HCT116 (cell line): ENCODE measurements around the gene ZC3H12D. TPM values are rescaled to one million over a fixed set of nuclear protein-coding genes. Genes with fewer than 3 reads are reported as not detected.
"Not testable (repeated sequence)": the region's sequence is repeated elsewhere in the genome, so short reads cannot be mapped to it uniquely, and the experiment has no call there.

Source experiments
- ATAC-seq: fragments of 200-7000 bp; cut with Tn5 transposase; 2 replicates; pipeline ENCODE4 v1.9.1; 2020; ENCODE audit warnings: mild to moderate bottlenecking, moderate library complexity
- BruUV-seq: library from RNA; stranded (reverse); fragments of 400-500 nt; replicated peaks from 2 replicates; lab custom pipeline; 2021; lab: Mats Ljungman, UMichigan
- CTCF ChIA-PET: fragments of 300-600 bp; sonication (Branson Sonifier 250); formaldehyde crosslinking; loops from one replicate; lab custom pipeline; 2021; ENCODE audit warnings: antibody characterized with exemption; lab: Charles Lee
- POLR2A ChIA-PET: fragments of 300-600, 350-600 bp; sonication (Branson Sonifier 250); formaldehyde crosslinking; loops from one replicate; lab custom pipeline; 2021; ENCODE audit warnings: antibody characterized with exemption; lab: Charles Lee
- RAD21 ChIA-PET, 2 experiments: fragments of 300-600 bp; sonication (Branson Sonifier 250); formaldehyde crosslinking; loops; one replicate each; lab custom pipeline; 2023; ENCODE audit warnings: low total read pairs in 2 of 2; ENCODE audit not compliant: uncharacterized antibody in 2 of 2, unreplicated experiment in 2 of 2, low non-redundant PET in 1 of 2; lab: Charles Lee
- DNase-seq: peaks from one replicate; pipeline ENCODE4 v3.0.0-alpha.2; 2010; ENCODE audit warnings: low read depth, low spot score
- H2AFZ ChIP-seq: fragments of 200-600 bp; shearing (Covaris generic), sonication (generic); 2 replicates; pipeline ENCODE4 v1.6.1; 2017; ENCODE audit warnings: low read depth, mixed run types, mixed read lengths, antibody characterized with exemption, low read length; ENCODE audit not compliant: poor library complexity, severe bottlenecking
- H3K27ac ChIP-seq: 2 replicates; pipeline ENCODE4 v1.5.1; 2012; ENCODE audit warnings: low read depth, low read length
- H3K27me3 ChIP-seq: fragments of 200-600 bp; sonication (generic); 2 replicates; pipeline ENCODE4 v1.6.1; 2016; ENCODE audit warnings: mixed run types, low read length, mixed read lengths; ENCODE audit not compliant: insufficient read depth
- H3K36me3 ChIP-seq, 2 experiments: fragments of 200-500 bp in 1 of 2; fragments of 200-600 bp in 1 of 2; sonication (Bioruptor generic) in 1 of 2; sonication (generic) in 1 of 2; 2 replicates each; pipeline versions ENCODE4 v1.5.1 to v1.6.1; 2014 to 2016; ENCODE audit warnings: low read length in 2 of 2, inconsistent platforms in 1 of 2, mixed read lengths in 1 of 2, mixed run types in 1 of 2; ENCODE audit not compliant: insufficient read depth in 2 of 2, control insufficient read depth in 1 of 2
- H3K4me1 ChIP-seq, 2 experiments: fragments of 200-600 bp in 1 of 2; sonication (generic) in 1 of 2; 2 replicates each; pipeline versions ENCODE4 v1.5.1 to v1.6.1; 2012 to 2017; ENCODE audit warnings: low read length in 2 of 2, inconsistent platforms in 1 of 2, mild to moderate bottlenecking in 1 of 2, mixed read lengths in 1 of 2, mixed run types in 1 of 2, moderate library complexity in 1 of 2; ENCODE audit not compliant: insufficient read depth in 2 of 2, control insufficient read depth in 1 of 2
- H3K4me2 ChIP-seq: fragments of 200-600 bp; sonication (generic); 2 replicates; pipeline ENCODE4 v1.6.1; 2017; ENCODE audit warnings: mixed run types, low read length, mixed read lengths
- H3K4me3 ChIP-seq, 2 experiments: fragments of 200-600 bp in 1 of 2; sonication (generic) in 1 of 2; replicated peaks in 1 of 2; 2 replicates each; pipeline ENCODE4 v1.5.1; 2011 to 2016; ENCODE audit warnings: low read length in 2 of 2, control low read depth in 1 of 2, low read depth in 1 of 2, mild to moderate bottlenecking in 1 of 2, mixed read lengths in 1 of 2, mixed run types in 1 of 2
- H3K79me2 ChIP-seq: fragments of 200-600 bp; sonication (generic); 2 replicates; pipeline ENCODE4 v1.6.1; 2017; ENCODE audit warnings: mild to moderate bottlenecking, mixed run types, low read length, moderate library complexity, mixed read lengths; ENCODE audit not compliant: insufficient read depth
- H3K9ac ChIP-seq: fragments of 200-600 bp; sonication (generic); 2 replicates; pipeline ENCODE4 v1.6.1; 2016; ENCODE audit warnings: low read length, mixed read lengths
- H3K9me2 ChIP-seq: fragments of 200-600 bp; sonication (generic), shearing (Covaris generic); 2 replicates; pipeline ENCODE4 v1.6.1; 2017; ENCODE audit warnings: mixed run types, mild to moderate bottlenecking, moderate library complexity; ENCODE audit not compliant: insufficient read depth
- H3K9me3 ChIP-seq, 2 experiments: fragments of 200-500 bp in 1 of 2; fragments of 200-600 bp in 1 of 2; sonication (Bioruptor generic) in 1 of 2; sonication (generic) in 1 of 2; 2 replicates each; pipeline ENCODE4 v1.6.1; 2014 to 2017; ENCODE audit warnings: low read length in 2 of 2, mixed read lengths in 2 of 2, inconsistent platforms in 1 of 2, low read depth in 1 of 2, mild to moderate bottlenecking in 1 of 2, mixed run types in 1 of 2, moderate library complexity in 1 of 2; ENCODE audit not compliant: control insufficient read depth in 1 of 2, insufficient read depth in 1 of 2
- H4K20me1 ChIP-seq: fragments of 200-600 bp; sonication (generic), shearing (Covaris generic); 2 replicates; pipeline ENCODE4 v1.6.1; 2017; ENCODE audit warnings: mixed run types, mild to moderate bottlenecking, moderate library complexity; ENCODE audit not compliant: insufficient read depth
- CBX3 ChIP-seq: IDR thresholded peaks from 2 replicates; pipeline ENCODE4 v1.6.1; 2012; ENCODE audit warnings: low read depth
- EZH2phosphoT487 ChIP-seq: fragments of 200-600 bp; IDR thresholded peaks from 2 replicates; pipeline ENCODE4 v1.6.1; 2018; ENCODE audit warnings: antibody characterized with exemption, borderline replicate concordance
- MAX ChIP-seq: IDR thresholded peaks from 2 replicates; pipeline ENCODE4 v1.6.1; 2012
- RAD21 ChIP-seq: IDR thresholded peaks from 2 replicates; pipeline ENCODE4 v1.6.1; 2012; ENCODE audit warnings: low read depth, mild to moderate bottlenecking
- intact Hi-C: fragments of 100-400 bp; cut with micrococcal nuclease; formaldehyde crosslinking; loops from 2 replicates; pipeline ENCODE4 v1.10.0; 2022
- total RNA-seq: library from RNA; stranded (reverse); gene quantifications from one replicate; pipeline ENCODE4 v1.2.1, GENCODE V29; 2021; ENCODE audit not compliant: unreplicated experiment

The ZC3H12D gene
- total RNA-seq, 1 experiment from 2014 or later, result 0.30 TPM

GRCh38 chr6:149497365-149497764 is 12.6 kb upstream of the ZC3H12D start:
- H3K4me1 ChIP-seq, result peaks cover 0 to 4% of the 10 kb centered on the region in 2 experiments; a peak in 1 of 4 replicates
- H3K9me2 ChIP-seq, result no peaks in the 10 kb centered on the region
- RAD21 ChIA-PET, result no interaction called here
- H3K27ac ChIP-seq, result no peak overlapping the region
- no peaks in the 10 kb centered on the region for H3K27me3 ChIP-seq
- TF ChIP-seq MAX (no peak), RAD21 (no peak), EZH2phosphoT487 (no peak), CBX3 (no peak)
- TF ChIP-seq, all 23 proteins: peak for 0
- intact Hi-C loops, result no loop called here
- no peak overlapping the region for H3K9ac ChIP-seq
- H3K9me3 ChIP-seq, result no peaks in the 10 kb centered on the region
- no peak overlapping the region for H3K4me2 ChIP-seq
- H2AFZ ChIP-seq, result no peak overlapping the region
- no peaks in the 10 kb centered on the region for H4K20me1 ChIP-seq
- H3K79me2 ChIP-seq, result no peaks in the 10 kb centered on the region
- ChIA-PET CTCF (no interaction called here), POLR2A (no interaction called here)
- no TSS peak for BruUV-seq
- no peaks in the 10 kb centered on the region for H3K36me3 ChIP-seq
- DNase-seq (no peak), ATAC-seq (no peak)
- H3K4me3 ChIP-seq, result no peak overlapping the region

GRCh38 chr6:149496597-149496996 is 11.8 kb upstream of the ZC3H12D start:
- H3K4me2 ChIP-seq, H3K79me2 ChIP-seq, POLR2A ChIA-PET, H4K20me1 ChIP-seq, H3K36me3 ChIP-seq, H3K4me3 ChIP-seq, BruUV-seq, DNase-seq, intact Hi-C loops, H2AFZ ChIP-seq, ATAC-seq, H3K27me3 ChIP-seq, CTCF ChIA-PET, H3K9me2 ChIP-seq, H3K4me1 ChIP-seq, H3K27ac ChIP-seq, RAD21 ChIA-PET, H3K9ac ChIP-seq, H3K9me3 ChIP-seq: not testable (repeated sequence)

GRCh38 chr6:149495349-149496016 is 10.7 kb upstream of the ZC3H12D start:
- H3K4me2 ChIP-seq, BruUV-seq, DNase-seq, H3K79me2 ChIP-seq, H3K27me3 ChIP-seq, H2AFZ ChIP-seq, intact Hi-C loops, H3K4me1 ChIP-seq, H3K9me3 ChIP-seq, H4K20me1 ChIP-seq, H3K9me2 ChIP-seq, H3K27ac ChIP-seq, POLR2A ChIA-PET, H3K36me3 ChIP-seq, RAD21 ChIA-PET, H3K4me3 ChIP-seq, H3K9ac ChIP-seq, ATAC-seq, CTCF ChIA-PET: not testable (repeated sequence)

GRCh38 chr6:149494810-149495209 is 10.0 kb upstream of the ZC3H12D start:
- POLR2A ChIA-PET, H3K36me3 ChIP-seq, intact Hi-C loops, H2AFZ ChIP-seq, CTCF ChIA-PET, H3K4me2 ChIP-seq, H3K9me2 ChIP-seq, BruUV-seq, H3K4me3 ChIP-seq, ATAC-seq, H3K9ac ChIP-seq, H3K9me3 ChIP-seq, RAD21 ChIA-PET, H3K27me3 ChIP-seq, H4K20me1 ChIP-seq, H3K27ac ChIP-seq, H3K4me1 ChIP-seq, H3K79me2 ChIP-seq, DNase-seq: not testable (repeated sequence)
